IgD-negative memory B cell (primary cell): ENCODE data around the gene GNAQ. TPM values are rescaled to one million over a fixed set of nuclear protein-coding genes. Genes with fewer than 3 reads are reported as not detected.

Experiments used
- H3K27ac Mint-ChIP-seq, 3 donors: one replicate each; pipeline ENCODE4 v1.8.0; 2020 to 2022; ENCODE audit warnings: mild to moderate bottlenecking in 3 of 3, mixed read lengths in 3 of 3, moderate library complexity in 1 of 3
- H3K27me3 Mint-ChIP-seq: one replicate; pipeline ENCODE4 v1.8.0; 2021; ENCODE audit warnings: mixed read lengths
- H3K36me3 Mint-ChIP-seq: one replicate; pipeline ENCODE4 v1.8.0; 2020; ENCODE audit warnings: mild to moderate bottlenecking, mixed read lengths
- H3K4me1 Mint-ChIP-seq, 3 donors: one replicate each; pipeline ENCODE4 v1.8.0; 2020 to 2022; ENCODE audit warnings: mixed read lengths in 3 of 3, mild to moderate bottlenecking in 1 of 3
- H3K4me3 Mint-ChIP-seq, 4 donors: one replicate each; pipeline ENCODE4 v1.8.0; 2020 to 2022; ENCODE audit warnings: mild to moderate bottlenecking in 4 of 4, mixed read lengths in 4 of 4, moderate library complexity in 3 of 4
- H3K9me3 Mint-ChIP-seq, 3 donors: one replicate each; pipeline ENCODE4 v1.8.0; 2020 to 2021; ENCODE audit warnings: mixed read lengths in 3 of 3, mild to moderate bottlenecking in 1 of 3
- polyA plus RNA-seq: library from polyadenylated mRNA; unstranded; fragments of 300-500 nt; fragmentation: Illumina TruSeq; gene quantifications from one replicate; pipeline ENCODE4 v1.2.3, GENCODE V29; 2021

GNAQ gene
- polyA plus RNA-seq, 1 donor from 2014 or later = 0.39 TPM

GRCh38 chr9:78025186-78025585 lies 6.4 kb downstream of the GNAQ start:
- no peaks in the 10 kb centered on the region for H3K36me3 Mint-ChIP-seq
- H3K27ac Mint-ChIP-seq = no peak overlapping the region
- H3K4me3 Mint-ChIP-seq = no peak overlapping the region
- H3K9me3 Mint-ChIP-seq = no peaks in the 10 kb centered on the region
- peaks cover 43% of the 10 kb centered on the region for H3K27me3 Mint-ChIP-seq
- peaks cover 0 to 5% (median 2%) of the 10 kb centered on the region in 3 donors for H3K4me1 Mint-ChIP-seq

GRCh38 chr9:78023003-78023741 lies 8.4 kb downstream of the GNAQ start:
- H3K9me3 Mint-ChIP-seq = no peaks in the 10 kb centered on the region
- H3K4me1 Mint-ChIP-seq = peaks cover 0 to 5% (median 2%) of the 10 kb centered on the region in 3 donors
- H3K4me3 Mint-ChIP-seq = no peak overlapping the region

GRCh38 chr9:78021697-78022096 lies 9.9 kb downstream of the GNAQ start:
- Mint-ChIP-seq H3K4me1 (peaks cover 0 to 5% (median 2%) of the 10 kb centered on the region in 3 donors), H3K9me3 (no peaks in the 10 kb centered on the region), H3K27me3 (peaks cover 29% of the 10 kb centered on the region), H3K36me3 (no peaks in the 10 kb centered on the region), H3K27ac (peak overlapping the region in 1 of 3 donors; percentile 26), H3K4me3 (peak overlapping the region in 1 of 4 donors; percentile 47)

More at GRCh38 chr9:78023003-78023741, 8.4 kb downstream of the GNAQ start:
- H3K36me3 Mint-ChIP-seq = no peaks in the 10 kb centered on the region
- peaks cover 36% of the 10 kb centered on the region for H3K27me3 Mint-ChIP-seq
- H3K27ac Mint-ChIP-seq = no peak overlapping the region

GRCh38 chr9:78017190-78017693 lies 14.4 kb downstream of the GNAQ start:
- Mint-ChIP-seq H3K9me3 (peaks cover 0 to 3% (median 0%) of the 10 kb centered on the region in 3 donors), H3K27me3 (peaks cover 16% of the 10 kb centered on the region), H3K36me3 (no peaks in the 10 kb centered on the region), H3K4me1 (peaks cover 0 to 1% (median 0%) of the 10 kb centered on the region in 3 donors), H3K4me3 (no peak overlapping the region), H3K27ac (no peak overlapping the region)

- Mint-ChIP-seq H3K4me1 (peaks cover 0 to 2% (median 2%) of the 10 kb centered on the region in 3 donors), H3K36me3 (no peaks in the 10 kb centered on the region), H3K27ac (no peak overlapping the region), H3K9me3 (peaks cover 0 to 3% (median 0%) of the 10 kb centered on the region in 3 donors), H3K4me3 (no peak overlapping the region), H3K27me3 (peaks cover 14% of the 10 kb centered on the region)
Measured at GRCh38 chr9:78015241-78015640, 16.4 kb downstream of the GNAQ start.

- Mint-ChIP-seq H3K27me3 (peaks cover 15% of the 10 kb centered on the region), H3K9me3 (peaks cover 0 to 3% (median 0%) of the 10 kb centered on the region in 3 donors), H3K4me1 (peaks cover 0 to 5% (median 2%) of the 10 kb centered on the region in 3 donors), H3K27ac (no peak overlapping the region), H3K4me3 (no peak overlapping the region), H3K36me3 (no peaks in the 10 kb centered on the region)
Measured at GRCh38 chr9:78014776-78015175, 16.8 kb downstream of the GNAQ start.

- no peak overlapping the region for H3K4me3 Mint-ChIP-seq
- no peaks in the 10 kb centered on the region for H3K36me3 Mint-ChIP-seq
- H3K27ac Mint-ChIP-seq = no peak overlapping the region
- H3K27me3 Mint-ChIP-seq = peaks cover 17% of the 10 kb centered on the region
- H3K9me3 Mint-ChIP-seq = peaks cover 0 to 3% (median 0%) of the 10 kb centered on the region in 3 donors
- peaks cover 0 to 5% (median 2%) of the 10 kb centered on the region in 3 donors for H3K4me1 Mint-ChIP-seq
Measured at GRCh38 chr9:78013934-78014333, 17.7 kb downstream of the GNAQ start.

GRCh38 chr9:78011049-78011448 lies 20.6 kb downstream of the GNAQ start:
- Mint-ChIP-seq H3K9me3 (peaks cover 0 to 3% (median 0%) of the 10 kb centered on the region in 3 donors), H3K4me3 (no peak overlapping the region), H3K27me3 (peaks cover 20% of the 10 kb centered on the region), H3K4me1 (peaks cover 0 to 5% (median 2%) of the 10 kb centered on the region in 3 donors), H3K27ac (no peak overlapping the region), H3K36me3 (no peaks in the 10 kb centered on the region)

- no peak overlapping the region for H3K4me3 Mint-ChIP-seq
- H3K27ac Mint-ChIP-seq = no peak overlapping the region
- peaks cover 20% of the 10 kb centered on the region for H3K27me3 Mint-ChIP-seq
- H3K36me3 Mint-ChIP-seq = no peaks in the 10 kb centered on the region
- H3K4me1 Mint-ChIP-seq = peaks cover 0 to 5% (median 2%) of the 10 kb centered on the region in 3 donors
- H3K9me3 Mint-ChIP-seq = peaks cover 0 to 3% (median 0%) of the 10 kb centered on the region in 3 donors
Measured at GRCh38 chr9:78010445-78010844, 21.2 kb downstream of the GNAQ start.

GRCh38 chr9:78009186-78009585 lies 22.4 kb downstream of the GNAQ start:
- peaks cover 20% of the 10 kb centered on the region for H3K27me3 Mint-ChIP-seq
- H3K9me3 Mint-ChIP-seq = peaks cover 0 to 3% (median 0%) of the 10 kb centered on the region in 3 donors
- peaks cover 0 to 8% (median 2%) of the 10 kb centered on the region in 3 donors for H3K4me1 Mint-ChIP-seq
- no peak overlapping the region for H3K4me3 Mint-ChIP-seq
- H3K36me3 Mint-ChIP-seq = no peaks in the 10 kb centered on the region
- no peak overlapping the region for H3K27ac Mint-ChIP-seq

- no peak overlapping the region for H3K27ac Mint-ChIP-seq
- H3K4me3 Mint-ChIP-seq = no peak overlapping the region
- H3K9me3 Mint-ChIP-seq = no peaks in the 10 kb centered on the region
- peaks cover 0 to 8% (median 0%) of the 10 kb centered on the region in 3 donors for H3K4me1 Mint-ChIP-seq
- H3K27me3 Mint-ChIP-seq = peaks cover 15% of the 10 kb centered on the region
- H3K36me3 Mint-ChIP-seq = no peaks in the 10 kb centered on the region
Measured at GRCh38 chr9:78006734-78007133, 24.9 kb downstream of the GNAQ start.

GRCh38 chr9:78005231-78006002 lies 26.2 kb downstream of the GNAQ start:
- Mint-ChIP-seq H3K4me1 (peaks cover 0 to 8% (median 0%) of the 10 kb centered on the region in 3 donors), H3K36me3 (no peaks in the 10 kb centered on the region), H3K27me3 (peaks cover 14% of the 10 kb centered on the region), H3K9me3 (no peaks in the 10 kb centered on the region), H3K4me3 (no peak overlapping the region), H3K27ac (no peak overlapping the region)

- H3K4me1 Mint-ChIP-seq = peaks cover 0 to 3% (median 0%) of the 10 kb centered on the region in 3 donors
- no peak overlapping the region for H3K27ac Mint-ChIP-seq
- H3K9me3 Mint-ChIP-seq = no peaks in the 10 kb centered on the region
- peak overlapping the region in 1 of 4 donors; percentile 0 for H3K4me3 Mint-ChIP-seq
- H3K27me3 Mint-ChIP-seq = peaks cover 7% of the 10 kb centered on the region
- H3K36me3 Mint-ChIP-seq = no peaks in the 10 kb centered on the region
Measured at GRCh38 chr9:78004478-78005229, 27.0 kb downstream of the GNAQ start.

- Mint-ChIP-seq H3K36me3 (no peaks in the 10 kb centered on the region), H3K4me1 (peaks cover 0 to 3% (median 0%) of the 10 kb centered on the region in 3 donors), H3K9me3 (no peaks in the 10 kb centered on the region), H3K27me3 (peaks cover 8% of the 10 kb centered on the region), H3K27ac (no peak overlapping the region), H3K4me3 (no peak overlapping the region)
Measured at GRCh38 chr9:78003730-78004129, 27.9 kb downstream of the GNAQ start.
